Uterus (tissue), 2 donors: ENCODE measurements around the gene BOLA3.
"Not testable (repeated sequence)": the region's sequence is repeated elsewhere in the genome, so short reads cannot be mapped to it uniquely, and the experiment has no call there.

Experiments
- POLR2A ChIP-seq, 2 donors: fragments of 450-650 bp; IDR thresholded peaks; one replicate each; pipeline ENCODE4 v1.6.1; 2016; ENCODE audit warnings: antibody characterized with exemption in 2 of 2, mild to moderate bottlenecking in 1 of 2, moderate library complexity in 1 of 2
- TF ChIP-seq, protein P1 (sequence below), 4 experiments: fragments of 200-600 bp in 2 of 4; fragments of 450-650 bp in 2 of 4; sonication (generic) in 2 of 4; IDR thresholded peaks; one replicate each; pipeline ENCODE4 v1.5.1; 2016 to 2019; ENCODE audit warnings: antibody characterized with exemption in 4 of 4, mild to moderate bottlenecking in 2 of 4, moderate library complexity in 1 of 4

DNA sequence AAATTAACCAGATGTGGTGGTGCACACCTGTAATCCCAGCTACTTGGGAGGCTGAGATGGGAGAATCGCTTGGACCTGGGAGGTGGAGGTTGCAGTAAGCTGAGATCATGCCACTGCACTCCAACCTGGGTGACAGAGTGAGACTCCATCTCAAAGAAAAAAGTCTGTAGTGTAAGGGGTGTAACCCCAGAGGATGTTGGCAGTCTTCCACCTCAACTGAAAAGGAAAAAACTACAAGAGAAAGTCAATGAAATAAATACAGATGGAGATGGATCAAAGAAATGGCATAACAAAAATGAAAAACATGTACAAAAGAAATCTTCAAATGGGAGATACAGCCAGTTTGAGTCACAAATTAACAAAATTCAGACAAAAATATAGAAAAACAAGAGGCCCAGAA is 25.9 kb downstream of the BOLA3 start:
- TF ChIP-seq, protein P1, sequence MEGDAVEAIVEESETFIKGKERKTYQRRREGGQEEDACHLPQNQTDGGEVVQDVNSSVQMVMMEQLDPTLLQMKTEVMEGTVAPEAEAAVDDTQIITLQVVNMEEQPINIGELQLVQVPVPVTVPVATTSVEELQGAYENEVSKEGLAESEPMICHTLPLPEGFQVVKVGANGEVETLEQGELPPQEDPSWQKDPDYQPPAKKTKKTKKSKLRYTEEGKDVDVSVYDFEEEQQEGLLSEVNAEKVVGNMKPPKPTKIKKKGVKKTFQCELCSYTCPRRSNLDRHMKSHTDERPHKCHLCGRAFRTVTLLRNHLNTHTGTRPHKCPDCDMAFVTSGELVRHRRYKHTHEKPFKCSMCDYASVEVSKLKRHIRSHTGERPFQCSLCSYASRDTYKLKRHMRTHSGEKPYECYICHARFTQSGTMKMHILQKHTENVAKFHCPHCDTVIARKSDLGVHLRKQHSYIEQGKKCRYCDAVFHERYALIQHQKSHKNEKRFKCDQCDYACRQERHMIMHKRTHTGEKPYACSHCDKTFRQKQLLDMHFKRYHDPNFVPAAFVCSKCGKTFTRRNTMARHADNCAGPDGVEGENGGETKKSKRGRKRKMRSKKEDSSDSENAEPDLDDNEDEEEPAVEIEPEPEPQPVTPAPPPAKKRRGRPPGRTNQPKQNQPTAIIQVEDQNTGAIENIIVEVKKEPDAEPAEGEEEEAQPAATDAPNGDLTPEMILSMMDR (IDR thresholded peaks at IDR 0.05), result not testable (repeated sequence)
- not testable (repeated sequence) for TF ChIP-seq POLR2A (IDR thresholded peaks at IDR 0.05)
